SK-N-SH (cell line): ENCODE measurements around the gene GPR68.

ENCODE experiments used
- FOXJ3 ChIP-seq: sonication (generic); formaldehyde crosslinking; IDR thresholded peaks from 2 replicates; pipeline ENCODE4 v1.5.1; 2020; ENCODE audit warnings: mild to moderate bottlenecking, missing genetic modification reagents
- FOXM1 ChIP-seq: IDR thresholded peaks from 2 replicates; pipeline ENCODE4 v1.4.0; 2012; ENCODE audit warnings: low read depth, mild to moderate bottlenecking
- JUND ChIP-seq: IDR thresholded peaks from 2 replicates; pipeline ENCODE4 v1.4.0; 2012
- NRF1 ChIP-seq: IDR thresholded peaks from 2 replicates; pipeline ENCODE4 v1.6.1; 2012; ENCODE audit warnings: low read depth, mild to moderate bottlenecking, low read length
- TF ChIP-seq, protein P1 (sequence below): fragments of 200-600 bp; sonication (generic); IDR thresholded peaks from 2 replicates; pipeline ENCODE4 v1.6.1; 2017; ENCODE audit warnings: antibody characterized with exemption, mild to moderate bottlenecking, moderate library complexity

DNA sequence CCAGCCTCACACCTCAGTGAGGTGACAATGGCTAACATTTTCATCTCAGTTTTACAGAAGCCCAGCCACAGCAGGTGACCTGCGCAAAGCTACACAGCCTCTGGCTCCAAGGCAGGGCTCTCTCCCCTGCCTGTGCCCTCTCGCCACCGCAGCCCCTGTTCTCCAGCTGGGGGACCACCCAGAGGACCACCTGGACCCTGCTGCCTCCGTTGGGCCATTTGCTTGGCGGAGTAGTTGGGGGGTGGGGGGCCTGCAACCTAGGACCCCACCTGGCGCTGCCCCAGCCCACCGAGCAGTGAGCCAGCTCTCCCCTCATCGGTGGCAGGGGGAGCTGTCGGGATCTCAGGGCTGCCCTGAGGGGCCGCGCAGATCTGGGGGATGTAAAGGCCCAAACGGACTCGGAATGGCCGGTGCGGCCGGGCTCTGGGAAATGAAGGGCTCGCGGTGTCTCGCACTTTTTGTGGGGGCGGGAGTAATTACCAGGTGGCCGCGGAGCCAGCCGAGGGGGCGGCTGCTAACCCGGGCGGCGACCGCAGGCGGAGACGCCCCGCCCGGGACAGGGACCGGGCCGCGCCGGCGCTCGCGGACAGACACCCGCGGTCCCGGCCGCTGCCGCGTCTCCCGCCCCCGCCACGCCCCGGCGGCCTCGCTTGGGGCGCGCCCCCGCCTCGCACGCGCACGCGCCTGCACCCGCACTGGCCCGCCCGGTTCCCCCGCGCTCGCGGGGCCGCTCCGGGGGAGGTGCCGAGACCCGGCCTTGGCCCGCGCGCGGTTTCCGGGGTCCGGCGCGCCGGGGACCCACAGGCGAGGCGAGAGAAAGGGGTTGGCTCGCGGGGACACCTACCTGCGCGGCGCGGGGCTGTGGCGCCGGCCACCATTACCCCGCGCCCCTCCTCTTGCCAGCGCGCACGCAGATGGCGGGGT, 8.6 kb upstream of the GPR68 start:
- TF ChIP-seq, protein P1, sequence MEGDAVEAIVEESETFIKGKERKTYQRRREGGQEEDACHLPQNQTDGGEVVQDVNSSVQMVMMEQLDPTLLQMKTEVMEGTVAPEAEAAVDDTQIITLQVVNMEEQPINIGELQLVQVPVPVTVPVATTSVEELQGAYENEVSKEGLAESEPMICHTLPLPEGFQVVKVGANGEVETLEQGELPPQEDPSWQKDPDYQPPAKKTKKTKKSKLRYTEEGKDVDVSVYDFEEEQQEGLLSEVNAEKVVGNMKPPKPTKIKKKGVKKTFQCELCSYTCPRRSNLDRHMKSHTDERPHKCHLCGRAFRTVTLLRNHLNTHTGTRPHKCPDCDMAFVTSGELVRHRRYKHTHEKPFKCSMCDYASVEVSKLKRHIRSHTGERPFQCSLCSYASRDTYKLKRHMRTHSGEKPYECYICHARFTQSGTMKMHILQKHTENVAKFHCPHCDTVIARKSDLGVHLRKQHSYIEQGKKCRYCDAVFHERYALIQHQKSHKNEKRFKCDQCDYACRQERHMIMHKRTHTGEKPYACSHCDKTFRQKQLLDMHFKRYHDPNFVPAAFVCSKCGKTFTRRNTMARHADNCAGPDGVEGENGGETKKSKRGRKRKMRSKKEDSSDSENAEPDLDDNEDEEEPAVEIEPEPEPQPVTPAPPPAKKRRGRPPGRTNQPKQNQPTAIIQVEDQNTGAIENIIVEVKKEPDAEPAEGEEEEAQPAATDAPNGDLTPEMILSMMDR = 0 out of 2 replicates have a peak, but pooled peaks have one; percentile 25
- TF ChIP-seq NRF1 = peak; percentile 43; the same call in 1 of the 2 replicates
- no peak for TF ChIP-seq FOXJ3 (CRISPR knock-in tag)
- no peak for TF ChIP-seq JUND
- TF ChIP-seq FOXM1 = no peak
